HepG2 (cell line): ENCODE measurements around the gene B3GNT9. TPM values are rescaled to one million over a fixed set of nuclear protein-coding genes. Genes with fewer than 3 reads are reported as not detected.
A peak's percentile ranks its signal among the peaks of the same experiment; 100 is the strongest.

Source experiments
- ARNTL ChIP-seq: sonication (generic); formaldehyde crosslinking; IDR thresholded peaks from 2 replicates; pipeline ENCODE4 v1.4.0; 2020; ENCODE audit warnings: mild to moderate bottlenecking, missing genetic modification reagents
- BHLHE40 ChIP-seq: IDR thresholded peaks from 2 replicates; pipeline ENCODE4 v1.6.1; 2011; ENCODE audit warnings: low read length, improper control_type of control experiment
- GATAD1 ChIP-seq: IDR thresholded peaks from 2 replicates; pipeline ENCODE4 v1.6.1; 2016; ENCODE audit warnings: missing genetic modification reagents, missing compliant biosample characterization
- HDAC2 ChIP-seq: sonication (generic); formaldehyde crosslinking; IDR thresholded peaks from 2 replicates; pipeline ENCODE4 v1.4.0; 2020; ENCODE audit warnings: missing genetic modification reagents
- NR2C2 ChIP-seq: sonication (generic); formaldehyde crosslinking; IDR thresholded peaks from 2 replicates; pipeline ENCODE4 v1.4.0; 2020; ENCODE audit warnings: missing genetic modification reagents, mild to moderate bottlenecking, moderate library complexity, borderline replicate concordance
- REXO4 ChIP-seq: sonication (generic); formaldehyde crosslinking; IDR thresholded peaks from 2 replicates; pipeline ENCODE4 v1.8.0; 2022; ENCODE audit warnings: missing genetic modification reagents, mild to moderate bottlenecking, borderline replicate concordance
- RFX1 ChIP-seq: fragments of 450-650 bp; IDR thresholded peaks from 2 replicates; pipeline ENCODE4 v1.6.1; 2017
- SMYD3 ChIP-seq: sonication (generic); formaldehyde crosslinking; IDR thresholded peaks from 2 replicates; pipeline ENCODE4 v1.8.1; 2023; ENCODE audit warnings: mild to moderate bottlenecking, missing genetic modification reagents
- SP4 ChIP-seq: sonication (generic); formaldehyde crosslinking; IDR thresholded peaks from 2 replicates; pipeline ENCODE4 v1.8.1; 2023; ENCODE audit warnings: mild to moderate bottlenecking, missing genetic modification reagents
- ZBTB33 ChIP-seq: sonication (generic); formaldehyde crosslinking; IDR thresholded peaks from 2 replicates; pipeline ENCODE4 v1.4.0; 2020; ENCODE audit warnings: missing genetic modification reagents
- ZFP36 ChIP-seq: fragments of 150-350 bp; IDR thresholded peaks from 2 replicates; pipeline ENCODE4 v1.6.1; 2018; ENCODE audit warnings: borderline replicate concordance, low read length, low read depth; ENCODE audit not compliant: partially characterized antibody
- ZFP36L1 ChIP-seq: sonication (generic); formaldehyde crosslinking; IDR thresholded peaks from 2 replicates; pipeline ENCODE4 v1.8.0; 2022; ENCODE audit warnings: mild to moderate bottlenecking, missing genetic modification reagents, moderate library complexity
- ZNF234 ChIP-seq: sonication (generic); formaldehyde crosslinking; conservative IDR thresholded peaks from 2 replicates; pipeline ENCODE4 v1.5.1; 2020; ENCODE audit warnings: mild to moderate bottlenecking, missing genetic modification reagents
- ZNF33A ChIP-seq: sonication (generic); formaldehyde crosslinking; IDR thresholded peaks from 2 replicates; pipeline ENCODE4 v1.5.1; 2020; ENCODE audit warnings: missing genetic modification reagents, mild to moderate bottlenecking, moderate library complexity, borderline replicate concordance
- ZNF556 ChIP-seq: sonication (generic); formaldehyde crosslinking; IDR thresholded peaks from 2 replicates; pipeline ENCODE4 v1.4.0; 2020; ENCODE audit warnings: mild to moderate bottlenecking, missing genetic modification reagents, borderline replicate concordance
- ZNF747 ChIP-seq: sonication (generic); formaldehyde crosslinking; IDR thresholded peaks from 2 replicates; pipeline ENCODE4 v1.8.1; 2023; ENCODE audit warnings: missing genetic modification reagents, mild to moderate bottlenecking, borderline replicate concordance
- ZNF879 ChIP-seq: sonication (generic); formaldehyde crosslinking; IDR thresholded peaks from 2 replicates; pipeline ENCODE4 v1.8.1; 2023; ENCODE audit warnings: missing genetic modification reagents
- polyA plus RNA-seq, 8 experiments: library from polyadenylated mRNA; depleted of rRNA in 3 of 8; stranded (reverse) in 7 of 8; unstranded in 1 of 8; fragments of >200 nt; fragmentation: Illumina TruSeq in 4 of 8; extraction: Trizol in 4 of 8; gene quantifications; 2 replicates each; pipeline versions ENCODE4 v1.2.1 to v1.2.3, GENCODE V29; 2011 to 2016; ENCODE audit warnings: low read depth in 4 of 8, missing spikeins in 1 of 8, mixed read lengths in 1 of 8; ENCODE audit not compliant: insufficient read depth in 1 of 8
- total RNA-seq, 5 experiments: library from RNA; depleted of rRNA; stranded (reverse); fragments of >200 nt; fragmentation: Illumina TruSeq; extraction: Trizol; gene quantifications; 2 replicates each; pipeline ENCODE4 v1.2.3, GENCODE V29; 2016; ENCODE audit warnings: low read depth in 1 of 5
- TF ChIP-seq, protein P1 (sequence below): sonication (generic); formaldehyde crosslinking; IDR thresholded peaks from 2 replicates; pipeline ENCODE4 v1.8.1; 2022; ENCODE audit warnings: low read depth, mild to moderate bottlenecking, missing genetic modification reagents
- TF ChIP-seq, protein P2 (sequence below): sonication (generic); formaldehyde crosslinking; IDR thresholded peaks from 2 replicates; pipeline ENCODE4 v1.5.1; 2020; ENCODE audit warnings: missing genetic modification reagents, mild to moderate bottlenecking, borderline replicate concordance
- TF ChIP-seq, protein P3 (sequence below): sonication (generic); formaldehyde crosslinking; conservative IDR thresholded peaks from 2 replicates; pipeline ENCODE4 v1.4.0; 2020; ENCODE audit warnings: missing genetic modification reagents
- TF ChIP-seq, protein P4 (sequence below): sonication (generic); formaldehyde crosslinking; IDR thresholded peaks from 2 replicates; pipeline ENCODE4 v1.5.0; 2020; ENCODE audit warnings: missing genetic modification reagents, mild to moderate bottlenecking, borderline replicate concordance

Gene B3GNT9
- total and polyA plus RNA-seq, 2 of the 13 experiments (the other 11 are each of a cell fraction or from before 2014, with no cell fraction given) = 1.5 to 3.1 TPM

DNA sequence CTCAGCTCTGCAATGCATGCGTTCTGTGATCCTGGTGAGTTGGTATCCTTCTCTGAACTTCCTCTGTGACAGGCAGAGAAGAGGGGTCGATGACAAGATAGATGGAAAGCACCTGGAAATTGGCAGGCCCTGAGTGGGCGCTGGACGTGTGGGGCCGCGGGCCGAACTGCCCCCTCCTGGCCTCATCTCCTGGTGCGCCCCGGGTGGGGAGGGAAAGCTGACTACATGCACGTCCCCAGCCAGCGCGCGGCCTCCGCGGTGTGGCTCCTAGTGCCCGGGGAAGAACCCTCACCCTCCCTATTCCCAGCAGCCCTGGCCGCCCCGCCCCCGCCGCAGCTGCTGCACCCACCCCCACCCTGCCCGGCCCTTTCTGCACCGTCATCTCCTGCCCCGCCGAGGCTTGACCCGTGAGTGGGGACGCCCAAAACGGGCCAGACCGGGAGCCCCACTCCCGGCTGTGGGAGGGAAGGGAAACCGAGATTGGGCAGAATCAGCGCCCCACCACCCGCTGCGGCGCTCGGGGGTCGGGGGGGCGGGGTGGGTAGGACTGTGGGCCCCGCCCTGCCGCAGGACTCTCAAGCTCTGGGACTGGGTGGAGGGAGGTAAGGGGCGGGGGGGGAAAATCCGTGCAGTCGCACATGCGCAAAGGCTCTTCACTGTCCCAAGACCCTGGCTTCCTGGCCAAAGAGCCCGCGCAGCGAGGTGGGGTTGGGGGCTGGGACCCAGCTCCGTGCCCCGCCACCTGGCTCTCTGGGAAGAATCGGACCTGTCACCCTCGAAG lies 19.6 kb upstream of the B3GNT9 start, which contains the start of gene NOL3 (continued):
- TF ChIP-seq, protein P1, sequence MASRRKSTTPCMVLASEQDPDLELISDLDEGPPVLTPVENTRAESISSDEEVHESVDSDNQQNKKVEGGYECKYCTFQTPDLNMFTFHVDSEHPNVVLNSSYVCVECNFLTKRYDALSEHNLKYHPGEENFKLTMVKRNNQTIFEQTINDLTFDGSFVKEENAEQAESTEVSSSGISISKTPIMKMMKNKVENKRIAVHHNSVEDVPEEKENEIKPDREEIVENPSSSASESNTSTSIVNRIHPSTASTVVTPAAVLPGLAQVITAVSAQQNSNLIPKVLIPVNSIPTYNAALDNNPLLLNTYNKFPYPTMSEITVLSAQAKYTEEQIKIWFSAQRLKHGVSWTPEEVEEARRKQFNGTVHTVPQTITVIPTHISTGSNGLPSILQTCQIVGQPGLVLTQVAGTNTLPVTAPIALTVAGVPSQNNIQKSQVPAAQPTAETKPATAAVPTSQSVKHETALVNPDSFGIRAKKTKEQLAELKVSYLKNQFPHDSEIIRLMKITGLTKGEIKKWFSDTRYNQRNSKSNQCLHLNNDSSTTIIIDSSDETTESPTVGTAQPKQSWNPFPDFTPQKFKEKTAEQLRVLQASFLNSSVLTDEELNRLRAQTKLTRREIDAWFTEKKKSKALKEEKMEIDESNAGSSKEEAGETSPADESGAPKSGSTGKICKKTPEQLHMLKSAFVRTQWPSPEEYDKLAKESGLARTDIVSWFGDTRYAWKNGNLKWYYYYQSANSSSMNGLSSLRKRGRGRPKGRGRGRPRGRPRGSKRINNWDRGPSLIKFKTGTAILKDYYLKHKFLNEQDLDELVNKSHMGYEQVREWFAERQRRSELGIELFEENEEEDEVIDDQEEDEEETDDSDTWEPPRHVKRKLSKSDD (CRISPR knock-in tag) = no peak
- TF ChIP-seq ZNF879 (CRISPR knock-in tag) (no peak; the same call in 1 of the 2 replicates), GATAD1 (CRISPR knock-in tag) (0 out of 2 replicates have a peak, but pooled peaks have one; percentile 7), SMYD3 (CRISPR knock-in tag) (no peak), RFX1 (no peak), BHLHE40 (no peak), ZNF747 (CRISPR knock-in tag) (no peak; the same call in 1 of the 2 replicates), ZNF33A (no peak), ZNF234 (CRISPR knock-in tag) (no peak), ZFP36 (no peak), ZNF556 (CRISPR knock-in tag) (no peak; the same call in 1 of the 2 replicates), ARNTL (CRISPR knock-in tag) (no peak; the same call in none of the 2 replicates), ZFP36L1 (CRISPR knock-in tag) (peak; percentile 54; the same call in 1 of the 2 replicates), REXO4 (no peak), SP4 (CRISPR knock-in tag) (peak; percentile 74), ZBTB33 (CRISPR knock-in tag) (peak; percentile 43; the same call in 1 of the 2 replicates), HDAC2 (CRISPR knock-in tag) (no peak; the same call in none of the 2 replicates), NR2C2 (CRISPR knock-in tag) (no peak)
- TF ChIP-seq, protein P2, sequence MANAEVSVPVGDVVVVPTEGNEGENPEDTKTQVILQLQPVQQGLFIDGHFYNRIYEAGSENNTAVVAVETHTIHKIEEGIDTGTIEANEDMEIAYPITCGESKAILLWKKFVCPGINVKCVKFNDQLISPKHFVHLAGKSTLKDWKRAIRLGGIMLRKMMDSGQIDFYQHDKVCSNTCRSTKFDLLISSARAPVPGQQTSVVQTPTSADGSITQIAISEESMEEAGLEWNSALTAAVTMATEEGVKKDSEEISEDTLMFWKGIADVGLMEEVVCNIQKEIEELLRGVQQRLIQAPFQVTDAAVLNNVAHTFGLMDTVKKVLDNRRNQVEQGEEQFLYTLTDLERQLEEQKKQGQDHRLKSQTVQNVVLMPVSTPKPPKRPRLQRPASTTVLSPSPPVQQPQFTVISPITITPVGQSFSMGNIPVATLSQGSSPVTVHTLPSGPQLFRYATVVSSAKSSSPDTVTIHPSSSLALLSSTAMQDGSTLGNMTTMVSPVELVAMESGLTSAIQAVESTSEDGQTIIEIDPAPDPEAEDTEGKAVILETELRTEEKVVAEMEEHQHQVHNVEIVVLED (CRISPR knock-in tag) = no peak; the same call in 1 of the 2 replicates
- TF ChIP-seq, protein P3, sequence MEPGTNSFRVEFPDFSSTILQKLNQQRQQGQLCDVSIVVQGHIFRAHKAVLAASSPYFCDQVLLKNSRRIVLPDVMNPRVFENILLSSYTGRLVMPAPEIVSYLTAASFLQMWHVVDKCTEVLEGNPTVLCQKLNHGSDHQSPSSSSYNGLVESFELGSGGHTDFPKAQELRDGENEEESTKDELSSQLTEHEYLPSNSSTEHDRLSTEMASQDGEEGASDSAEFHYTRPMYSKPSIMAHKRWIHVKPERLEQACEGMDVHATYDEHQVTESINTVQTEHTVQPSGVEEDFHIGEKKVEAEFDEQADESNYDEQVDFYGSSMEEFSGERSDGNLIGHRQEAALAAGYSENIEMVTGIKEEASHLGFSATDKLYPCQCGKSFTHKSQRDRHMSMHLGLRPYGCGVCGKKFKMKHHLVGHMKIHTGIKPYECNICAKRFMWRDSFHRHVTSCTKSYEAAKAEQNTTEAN (CRISPR knock-in tag) = no peak
- TF ChIP-seq, protein P4, sequence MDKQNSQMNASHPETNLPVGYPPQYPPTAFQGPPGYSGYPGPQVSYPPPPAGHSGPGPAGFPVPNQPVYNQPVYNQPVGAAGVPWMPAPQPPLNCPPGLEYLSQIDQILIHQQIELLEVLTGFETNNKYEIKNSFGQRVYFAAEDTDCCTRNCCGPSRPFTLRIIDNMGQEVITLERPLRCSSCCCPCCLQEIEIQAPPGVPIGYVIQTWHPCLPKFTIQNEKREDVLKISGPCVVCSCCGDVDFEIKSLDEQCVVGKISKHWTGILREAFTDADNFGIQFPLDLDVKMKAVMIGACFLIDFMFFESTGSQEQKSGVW (CRISPR knock-in tag) = no peak
